GM18909 (cell line): ENCODE data around the gene GLRX3.

ENCODE experiments used
- ATAC-seq: cut with Tn5 transposase; IDR thresholded peaks from one replicate; pipeline ENCODE4 v1.9.1; 2021; ENCODE audit warnings: mild to moderate bottlenecking; ENCODE audit not compliant: unreplicated experiment, poor library complexity

GLRX3 gene

DNA sequence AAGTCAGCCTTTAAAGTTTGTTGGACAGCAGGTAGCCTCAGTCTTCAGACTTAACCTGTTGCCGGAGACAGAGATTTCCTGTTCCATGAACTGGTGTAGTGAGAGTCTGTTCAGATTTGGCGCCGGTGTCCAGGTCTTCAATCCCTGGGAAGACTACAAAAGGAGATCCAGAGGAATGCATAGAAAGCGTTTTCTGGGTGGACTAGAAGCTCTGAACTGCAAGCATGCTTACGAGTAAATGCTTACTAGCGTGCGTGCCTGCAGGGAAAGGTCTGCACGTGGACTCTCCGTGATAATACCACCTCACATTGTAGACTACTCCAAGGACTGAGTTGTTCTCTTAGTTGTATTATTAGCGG, 878 bp downstream of the GLRX3 start:
- no peak for ATAC-seq

- ATAC-seq = no peak
These were observed 1.7 kb downstream of the GLRX3 start for GRCh38 chr10:130137659-130138478.

DNA sequence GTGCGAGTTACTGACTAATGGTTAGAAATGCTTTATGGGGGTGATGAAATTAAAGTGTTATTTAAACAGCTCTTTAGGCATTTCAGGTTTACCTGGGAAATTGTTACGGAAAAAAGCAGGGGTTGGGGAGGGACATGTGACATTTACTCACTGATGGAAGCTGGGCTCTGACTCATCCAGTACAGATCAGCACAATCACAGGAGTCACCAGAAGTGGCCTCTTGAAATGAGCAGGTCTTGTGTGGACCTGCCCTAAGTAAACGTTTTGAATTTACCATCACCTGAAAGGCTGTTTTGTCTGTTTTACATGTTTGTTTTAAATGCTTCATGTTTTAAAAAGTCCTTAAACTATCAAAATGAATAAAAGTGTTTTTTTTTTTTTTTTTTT, 2.3 kb downstream of the GLRX3 start:
- no peak for ATAC-seq

GRCh38 chr10:130140425-130140824, 4.2 kb downstream of the GLRX3 start:
- no peak for ATAC-seq

GRCh38 chr10:130141038-130141437, 4.8 kb downstream of the GLRX3 start:
- ATAC-seq = no peak

- ATAC-seq = peak; percentile 35
These were observed 5.3 kb downstream of the GLRX3 start for GRCh38 chr10:130141460-130141859.

DNA sequence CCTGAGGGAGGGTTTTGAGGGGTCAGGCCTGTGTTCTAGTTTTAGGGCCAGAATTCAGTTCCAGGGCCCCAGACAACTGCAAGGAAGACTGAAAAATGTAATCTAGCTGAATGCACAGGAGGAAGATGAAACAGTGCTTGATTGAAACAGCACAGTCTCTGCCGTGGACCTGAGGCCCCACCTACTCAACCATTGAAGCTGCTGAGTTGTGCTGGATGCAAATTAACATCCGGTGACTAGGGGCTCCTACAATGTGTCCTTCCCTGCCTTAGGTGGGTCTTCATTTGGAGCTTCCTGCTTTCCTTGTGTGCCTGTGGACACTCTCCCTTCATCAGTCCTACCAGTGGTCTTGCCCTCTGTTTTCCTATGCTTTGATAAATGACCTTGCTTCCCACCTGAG, 5.7 kb downstream of the GLRX3 start:
- peak; percentile 88 for ATAC-seq

DNA sequence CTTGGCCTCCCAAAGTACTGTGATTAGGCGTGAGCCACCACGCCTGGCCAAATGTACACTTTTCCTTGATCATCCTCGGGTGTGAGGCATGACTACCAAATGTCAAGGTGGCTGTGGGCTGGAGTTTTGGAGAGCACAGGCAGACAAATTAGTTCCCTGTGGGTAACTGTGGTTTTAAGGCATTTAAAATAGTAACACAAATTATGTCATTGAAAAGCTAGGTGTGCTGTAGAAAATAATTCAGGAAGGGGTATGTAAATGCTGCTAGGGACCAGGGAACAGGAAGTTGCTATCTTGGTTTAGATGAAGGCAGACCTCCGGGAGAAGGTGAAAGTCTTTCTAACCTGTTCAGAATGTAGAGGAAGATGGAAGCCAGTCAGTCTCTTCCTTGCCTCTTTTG, 9.9 kb downstream of the GLRX3 start:
- no peak for ATAC-seq

- no peak for ATAC-seq
These were observed 23.1 kb downstream of the GLRX3 start for GRCh38 chr10:130159192-130159794.

DNA sequence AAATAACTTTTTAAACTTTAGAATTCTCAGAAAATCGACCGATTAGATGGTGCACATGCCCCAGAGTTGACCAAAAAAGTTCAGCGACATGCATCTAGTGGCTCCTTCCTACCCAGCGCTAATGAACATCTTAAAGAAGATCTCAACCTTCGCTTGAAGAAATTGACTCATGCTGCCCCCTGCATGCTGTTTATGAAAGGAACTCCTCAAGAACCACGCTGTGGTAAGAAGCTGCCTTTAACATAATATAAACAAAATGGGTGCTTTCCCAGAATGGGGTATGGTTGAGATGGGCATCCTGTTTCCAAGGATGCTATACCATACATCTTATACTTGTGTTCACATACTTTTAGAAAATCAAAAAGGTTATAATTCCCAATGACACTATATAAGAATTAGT, 24.6 kb downstream of the GLRX3 start:
- peak; percentile 47 for ATAC-seq

DNA sequence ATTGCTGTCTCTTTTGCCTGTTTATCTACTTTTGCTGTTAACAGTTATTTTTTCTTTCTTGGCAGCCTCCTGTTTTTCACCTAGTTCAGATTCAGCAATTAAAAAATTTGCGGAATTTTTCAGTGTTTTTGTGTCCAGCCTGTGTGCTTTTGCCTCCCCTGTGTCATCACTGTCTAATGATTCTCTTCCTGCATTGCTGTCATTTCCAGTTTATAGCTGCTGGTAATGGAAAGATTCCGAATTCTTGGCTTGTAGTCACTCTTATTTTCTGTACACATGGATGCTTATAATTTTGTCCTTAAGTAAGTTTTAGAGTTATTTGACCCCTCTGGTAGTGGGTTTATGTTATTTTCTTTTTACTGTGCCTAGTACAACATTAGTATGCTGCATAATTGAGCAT, 25.1 kb downstream of the GLRX3 start:
- no peak for ATAC-seq

DNA sequence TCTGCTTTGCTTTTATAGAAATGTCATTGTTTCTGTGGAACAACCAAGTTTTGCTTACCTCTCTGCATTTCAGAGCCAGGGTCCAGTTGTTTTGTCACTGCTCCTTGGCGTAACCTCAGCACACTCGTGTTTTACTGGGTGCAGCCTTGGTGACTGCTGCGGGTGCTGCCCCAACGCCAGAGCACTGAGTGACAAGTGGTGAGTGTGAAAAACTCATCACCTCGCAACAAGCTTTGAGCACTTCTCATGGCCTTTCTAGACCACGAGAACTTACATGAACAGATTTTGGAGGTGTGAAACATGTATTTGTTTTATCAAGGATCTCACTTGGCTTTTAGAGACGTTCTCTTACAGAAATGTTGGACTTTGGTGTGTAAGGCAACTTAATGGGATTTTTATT, 31.0 kb downstream of the GLRX3 start:
- ATAC-seq = no peak

DNA sequence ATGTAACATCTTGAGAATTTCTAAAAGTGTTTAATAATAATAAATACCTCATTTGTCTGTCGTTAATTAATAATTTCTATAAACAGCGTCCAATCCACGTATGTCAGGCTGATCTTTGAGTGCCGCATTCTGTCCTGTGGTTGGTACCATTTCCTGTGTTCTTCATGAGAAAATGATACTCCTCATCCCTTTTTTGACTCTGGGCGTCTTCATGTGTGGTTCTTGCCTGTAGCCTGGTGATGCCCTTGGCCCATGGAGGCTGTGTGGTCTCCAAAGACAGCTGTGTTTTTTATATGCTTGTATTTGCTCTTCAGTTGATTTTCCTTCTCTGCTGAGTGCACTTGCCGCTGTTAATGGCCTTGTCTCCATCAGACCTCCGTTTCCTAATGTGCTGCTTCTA, 31.5 kb downstream of the GLRX3 start:
- no peak for ATAC-seq

GRCh38 chr10:130169136-130169859, 33.1 kb downstream of the GLRX3 start:
- ATAC-seq = no peak

GRCh38 chr10:130171196-130171595, 35.0 kb downstream of the GLRX3 start:
- peak; percentile 65 for ATAC-seq

DNA sequence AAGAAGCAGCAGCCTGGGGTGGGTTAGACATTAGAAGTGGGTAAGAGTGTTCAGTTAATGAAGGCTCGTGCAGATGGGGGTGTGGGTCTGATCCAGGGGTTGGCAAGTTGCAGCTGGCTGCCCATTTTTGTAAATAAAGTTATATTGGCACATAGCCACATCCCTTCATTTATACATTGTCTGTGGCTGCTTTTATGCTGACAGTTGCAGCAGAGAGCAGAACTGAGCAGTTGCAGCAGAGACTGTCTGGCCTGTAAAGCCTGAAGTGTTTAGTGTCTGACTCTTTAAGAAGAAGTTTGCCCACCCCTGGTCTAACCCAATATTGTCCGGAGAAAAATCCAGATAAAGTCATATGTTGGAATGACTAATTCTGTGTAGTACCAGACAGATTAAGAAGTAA, 38.1 kb downstream of the GLRX3 start:
- ATAC-seq = no peak

- ATAC-seq = no peak
These were observed 38.9 kb downstream of the GLRX3 start for GRCh38 chr10:130175074-130175473.

DNA sequence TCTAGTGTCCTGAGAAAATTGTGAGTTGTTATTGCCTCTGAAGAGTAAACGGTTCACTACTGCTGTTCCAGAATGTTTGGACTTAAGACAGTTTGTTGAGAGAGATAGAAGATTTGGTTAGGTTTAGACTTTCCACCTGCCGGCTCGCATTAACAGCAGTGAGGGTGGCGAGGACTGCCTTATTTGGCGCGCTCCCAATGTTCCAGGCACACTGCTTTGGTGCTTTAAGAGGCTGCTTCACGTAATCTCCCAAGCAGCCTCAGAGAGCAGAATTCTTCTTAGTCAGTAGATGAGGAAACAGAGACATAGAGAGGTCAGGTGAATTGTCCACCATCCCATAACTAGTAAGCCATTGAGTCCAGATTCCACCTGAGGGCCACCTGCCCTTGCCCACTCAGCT, 41.1 kb downstream of the GLRX3 start:
- ATAC-seq = no peak

DNA sequence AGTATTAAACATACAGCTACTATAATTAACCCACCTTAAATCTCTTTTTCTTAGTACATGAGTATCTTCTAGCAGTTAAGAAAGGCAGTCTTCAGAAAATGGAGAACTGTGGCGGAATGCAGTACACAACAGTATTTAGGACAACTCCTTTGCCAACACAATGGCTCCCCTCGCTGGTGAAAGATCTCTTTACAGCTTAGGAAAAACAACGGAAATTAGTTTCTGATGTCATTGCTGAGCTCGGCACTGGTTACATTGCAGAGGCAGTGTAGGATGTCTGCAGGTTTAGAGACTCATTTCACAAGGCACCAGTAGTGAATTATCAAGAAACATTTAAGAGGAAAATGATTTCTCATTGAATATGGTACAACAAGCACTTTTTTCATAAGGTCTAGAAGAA, 43.4 kb downstream of the GLRX3 start:
- ATAC-seq = no peak

- no peak for ATAC-seq
These were observed 44.2 kb downstream of the GLRX3 start for GRCh38 chr10:130180416-130180815.

DNA sequence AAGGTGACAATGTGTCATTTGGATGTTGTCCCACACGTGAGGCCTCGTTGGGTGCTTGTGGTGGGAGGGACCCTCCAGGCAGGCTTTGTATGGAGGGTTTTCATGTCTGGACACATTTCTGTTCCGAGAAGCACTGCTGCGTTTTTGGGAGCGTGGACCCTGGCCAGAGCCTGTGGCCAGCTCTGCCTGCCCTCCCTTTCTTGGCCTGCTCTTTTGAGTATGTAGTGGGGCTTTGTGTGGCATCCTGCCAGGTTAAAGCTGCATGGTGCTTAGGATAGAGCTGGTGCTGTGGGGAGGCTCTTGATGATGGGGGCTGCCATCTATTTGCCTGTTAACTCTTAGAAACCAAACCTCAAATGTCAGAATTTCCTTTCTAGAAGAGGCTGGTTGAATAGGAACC, 45.7 kb downstream of the GLRX3 start:
- no peak for ATAC-seq

GRCh38 chr10:130185591-130185990, 49.4 kb downstream of the GLRX3 start:
- no peak for ATAC-seq
